HEK293 (cell line): ENCODE measurements around the gene COL4A1.

ENCODE experiments used
- CTCF ChIA-PET: fragments of 350-600 bp; formaldehyde crosslinking; extraction: SDS; loops from one replicate; lab custom pipeline; 2021; ENCODE audit warnings: antibody characterized with exemption; lab: Yijun Ruan, JAX
- POLR2A ChIA-PET: fragments of 300-600 bp; formaldehyde crosslinking; extraction: SDS; loops from one replicate; lab custom pipeline; 2020; ENCODE audit warnings: antibody characterized with exemption, inconsistent platforms; lab: Yijun Ruan, JAX
- H3K27ac ChIP-seq: fragments of 200-500 bp; sonication (Bioruptor generic); 2 replicates; pipeline ENCODE4 v1.5.1; 2014; ENCODE audit warnings: low read depth, low read length, control low read depth, inconsistent platforms; ENCODE audit errors: extremely low read depth
- H3K36me3 ChIP-seq, 2 experiments: fragments of 200-500 bp in 1 of 2; sonication (Bioruptor generic) in 1 of 2; 1 replicate in 1 of 2; 2 replicates in 1 of 2; pipeline ENCODE4 v1.5.1; 2014 to 2017; ENCODE audit warnings: inconsistent platforms in 2 of 2, low read length in 2 of 2; ENCODE audit not compliant: control insufficient read depth in 2 of 2, insufficient read depth in 1 of 2
- H3K4me1 ChIP-seq: fragments of 200-500 bp; sonication (Bioruptor generic); 2 replicates; pipeline ENCODE4 v1.5.1; 2014; ENCODE audit warnings: mild to moderate bottlenecking, low read length, inconsistent platforms; ENCODE audit not compliant: control insufficient read depth, insufficient read depth
- H3K4me3 ChIP-seq: 2 replicates; pipeline ENCODE4 v1.5.1; 2011; ENCODE audit warnings: low read depth, mild to moderate bottlenecking, control low read depth, low read length, moderate library complexity
- H3K9me3 ChIP-seq: fragments of 200-500 bp; sonication (Bioruptor generic); 2 replicates; pipeline ENCODE4 v1.5.1; 2014; ENCODE audit warnings: low read depth, low read length, inconsistent platforms; ENCODE audit not compliant: control insufficient read depth, insufficient read depth
- EGR2 ChIP-seq: fragments of 450-650 bp; formaldehyde crosslinking; IDR thresholded peaks from 2 replicates; pipeline ENCODE4 v1.5.1; 2016; ENCODE audit warnings: low read depth, missing biosample characterization, missing genetic modification characterization
- MYNN ChIP-seq: fragments of 450-650 bp; formaldehyde crosslinking; IDR thresholded peaks from 2 replicates; pipeline ENCODE4 v1.5.1; 2016; ENCODE audit warnings: missing biosample characterization, missing genetic modification characterization, borderline replicate concordance
- SETDB1 ChIP-seq: IDR thresholded peaks from one replicate; pipeline ENCODE4 v1.6.1; 2017; ENCODE audit warnings: mild to moderate bottlenecking, low read length, moderate library complexity, mixed read lengths; ENCODE audit not compliant: insufficient read length
- TRIM28 ChIP-seq: IDR thresholded peaks from 2 replicates; pipeline ENCODE4 v1.6.1; 2011; ENCODE audit warnings: low read length, control low read depth, borderline replicate concordance
- ZBTB1 ChIP-seq: fragments of 450-650 bp; formaldehyde crosslinking; IDR thresholded peaks from 2 replicates; pipeline ENCODE4 v1.5.1; 2016; ENCODE audit warnings: missing biosample characterization, missing genetic modification characterization
- ZBTB49 ChIP-seq: fragments of 450-650 bp; formaldehyde crosslinking; IDR thresholded peaks from 2 replicates; pipeline ENCODE4 v1.5.1; 2016; ENCODE audit warnings: missing biosample characterization, missing genetic modification characterization, low read depth
- ZNF169 ChIP-seq: fragments of 450-650 bp; formaldehyde crosslinking; IDR thresholded peaks from 2 replicates; pipeline ENCODE4 v1.5.1; 2016; ENCODE audit warnings: missing biosample characterization, missing genetic modification characterization
- ZNF19 ChIP-seq: fragments of 450-650 bp; formaldehyde crosslinking; IDR thresholded peaks from 2 replicates; pipeline ENCODE4; 2016; ENCODE audit warnings: missing biosample characterization, missing genetic modification characterization, low read depth
- ZNF24 ChIP-seq: fragments of 450-650 bp; formaldehyde crosslinking; IDR thresholded peaks from 2 replicates; pipeline ENCODE4 v1.5.1; 2016; ENCODE audit warnings: missing biosample characterization, missing genetic modification characterization
- ZNF26 ChIP-seq: fragments of 450-650 bp; formaldehyde crosslinking; IDR thresholded peaks from 2 replicates; pipeline ENCODE4 v1.5.1; 2016; ENCODE audit warnings: missing biosample characterization, missing genetic modification characterization
- ZNF292 ChIP-seq: fragments of 450-650 bp; formaldehyde crosslinking; IDR thresholded peaks from 2 replicates; pipeline ENCODE4 v1.5.1; 2016; ENCODE audit warnings: low read depth, missing biosample characterization, missing genetic modification characterization, borderline replicate concordance
- ZNF354C ChIP-seq: fragments of 450-650 bp; formaldehyde crosslinking; IDR thresholded peaks from 2 replicates; pipeline ENCODE4 v1.5.1; 2016; ENCODE audit warnings: missing biosample characterization, missing genetic modification characterization, low read depth, borderline replicate concordance
- ZNF423 ChIP-seq: fragments of 450-650 bp; formaldehyde crosslinking; IDR thresholded peaks from 2 replicates; pipeline ENCODE4 v1.5.1; 2016; ENCODE audit warnings: missing biosample characterization, missing genetic modification characterization
- ZNF449 ChIP-seq: fragments of 450-650 bp; formaldehyde crosslinking; IDR thresholded peaks from 2 replicates; pipeline ENCODE4 v1.5.1; 2017; ENCODE audit warnings: missing biosample characterization, mild to moderate bottlenecking, missing genetic modification characterization, moderate library complexity
- ZNF624 ChIP-seq: fragments of 450-650 bp; formaldehyde crosslinking; IDR thresholded peaks from 2 replicates; pipeline ENCODE4 v1.5.1; 2017; ENCODE audit warnings: missing biosample characterization, missing genetic modification characterization
- ZNF639 ChIP-seq: fragments of 450-650 bp; formaldehyde crosslinking; IDR thresholded peaks from 2 replicates; pipeline ENCODE4 v1.5.1; 2016; ENCODE audit warnings: missing biosample characterization, missing genetic modification characterization
- ZNF792 ChIP-seq: fragments of 450-650 bp; formaldehyde crosslinking; IDR thresholded peaks from 2 replicates; pipeline ENCODE4 v1.5.1; 2016; ENCODE audit warnings: missing biosample characterization, missing genetic modification characterization
- ZSCAN5A ChIP-seq: fragments of 450-650 bp; formaldehyde crosslinking; IDR thresholded peaks from 2 replicates; pipeline ENCODE4 v1.5.1; 2016; ENCODE audit warnings: missing biosample characterization, missing genetic modification characterization

COL4A1 gene

GRCh38 chr13:110232756-110233155 is 74.2 kb downstream of the COL4A1 start (continued):
- no peak for TF ChIP-seq ZNF354C (tag by site-specific recombination)
- no peak for TF ChIP-seq ZNF26 (tag by site-specific recombination)
- no peak for TF ChIP-seq ZNF24 (tag by site-specific recombination)
- no peak for TF ChIP-seq SETDB1
- TF ChIP-seq ZNF292 (tag by site-specific recombination) = no peak

GRCh38 chr13:110232142-110232541 is 74.8 kb downstream of the COL4A1 start:
- ChIA-PET POLR2A (interaction anchor here (0.6 kb wide), 2 partner anchors 338 to 845 kb away, joined by 3 read pairs; no protein-coding TSS in a partner anchor), CTCF (interaction anchor here (0.8 kb wide), 1 partner anchor 180 kb away, joined by 3 read pairs; no protein-coding TSS in a partner anchor)
- Histone ChIP-seq H3K27ac (no peak overlapping the region), H3K4me3 (no peak overlapping the region), H3K36me3 (no peaks in the 10 kb centered on the region), H3K4me1 (no peaks in the 10 kb centered on the region), H3K9me3 (no peaks in the 10 kb centered on the region)
- TF ChIP-seq ZNF624 (tag by site-specific recombination) (no peak), EGR2 (tag by site-specific recombination) (no peak), ZSCAN5A (tag by site-specific recombination) (no peak), ZNF169 (tag by site-specific recombination) (no peak), ZBTB49 (no peak), ZNF639 (tag by site-specific recombination) (no peak), ZNF449 (tag by site-specific recombination) (no peak), MYNN (no peak), ZBTB1 (tag by site-specific recombination) (no peak), ZNF792 (tag by site-specific recombination) (no peak), ZNF423 (tag by site-specific recombination) (no peak), TRIM28 (no peak), ZNF19 (no peak)
